ENCODE results near the gene FAM3C. TPM values are rescaled to one million over a fixed set of nuclear protein-coding genes. Genes with fewer than 3 reads are reported as not detected.

FAM3C gene
- total and polyA plus RNA-seq, 8 donors, result 15.2 to 147 (median 26.0) TPM

DNA sequence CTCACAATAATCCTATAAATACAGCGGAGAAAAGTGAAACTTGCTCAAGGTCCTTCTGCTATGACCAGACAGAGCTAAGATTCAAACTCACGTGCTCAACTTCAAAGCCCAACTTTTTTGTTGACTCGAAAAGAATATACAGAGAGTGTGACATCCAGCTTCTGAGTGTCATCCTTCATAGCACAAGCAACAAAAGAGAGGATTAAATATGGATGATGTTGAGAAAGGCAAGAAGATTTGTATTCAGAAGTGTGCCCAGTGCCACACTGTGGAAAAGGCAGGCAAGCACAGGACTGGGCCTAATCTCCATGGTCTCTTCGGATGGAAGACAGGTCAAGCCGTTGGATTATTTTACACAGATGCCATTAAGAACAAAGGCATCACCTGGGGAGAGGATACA is 2.1 kb upstream of the FAM3C start:
- peak; percentile 33 to 39 for DNase-seq
- WGBS, 5 donors, result 29 to 64% (median 47%) methylated on average over 5 of the region's 5 CpGs

GRCh38 chr7:121397822-121398221 is 1.7 kb upstream of the FAM3C start:
- Histone ChIP-seq H3K27ac (peak overlapping the region in 4 of 5 donors; percentile 90 to 94 (median 92)), H3K4me3 (peak overlapping the region in 3 of 4 donors; percentile 10 to 27 (median 10)), H3K27me3 (no peaks in the 10 kb centered on the region), H3K36me3 (no peaks in the 10 kb centered on the region), H3K9me3 (no peaks in the 10 kb centered on the region), H3K4me1 (peaks cover 0 to 41% (median 28%) of the 10 kb centered on the region in 4 donors)
- intact Hi-C loops (cut with DNase I; ENCODE audit: low total_unique reads), result no loop called here
- 36 to 63% (median 47%) methylated on average over 2 of the region's 2 CpGs for WGBS, 5 donors
- TF ChIP-seq POLR2A (IDR thresholded peaks at IDR 0.05) (no peak), POLR2AphosphoS5 (IDR thresholded peaks at IDR 0.05) (no peak), EP300 (IDR thresholded peaks at IDR 0.05) (no peak), CTCF (IDR thresholded peaks at IDR 0.05) (no peak)
- peak in 1 of 2 donors; percentile 38 for DNase-seq

More for the DNA sequence above, 2.1 kb upstream of the FAM3C start:
- peaks cover 0 to 39% (median 28%) of the 10 kb centered on the region in 4 donors for H3K4me1 ChIP-seq
- peak overlapping the region; percentile 54 to 94 (median 91) for H3K27ac ChIP-seq
- peak overlapping the region in 3 of 4 donors; percentile 10 to 27 (median 10) for H3K4me3 ChIP-seq
- intact Hi-C loops (cut with DNase I; ENCODE audit: low total_unique reads), result no loop called here
- no peaks in the 10 kb centered on the region for H3K9me3 ChIP-seq
- TF ChIP-seq POLR2A (IDR thresholded peaks at IDR 0.05), result no peak
- TF ChIP-seq POLR2AphosphoS5 (IDR thresholded peaks at IDR 0.05), result no peak
- no peak for TF ChIP-seq EP300 (IDR thresholded peaks at IDR 0.05)
- peak in 4 of 7 experiments; percentile 27 to 71 (median 50) for TF ChIP-seq CTCF (IDR thresholded peaks at IDR 0.05)
- no peaks in the 10 kb centered on the region for H3K36me3 ChIP-seq
- no peaks in the 10 kb centered on the region for H3K27me3 ChIP-seq

DNA sequence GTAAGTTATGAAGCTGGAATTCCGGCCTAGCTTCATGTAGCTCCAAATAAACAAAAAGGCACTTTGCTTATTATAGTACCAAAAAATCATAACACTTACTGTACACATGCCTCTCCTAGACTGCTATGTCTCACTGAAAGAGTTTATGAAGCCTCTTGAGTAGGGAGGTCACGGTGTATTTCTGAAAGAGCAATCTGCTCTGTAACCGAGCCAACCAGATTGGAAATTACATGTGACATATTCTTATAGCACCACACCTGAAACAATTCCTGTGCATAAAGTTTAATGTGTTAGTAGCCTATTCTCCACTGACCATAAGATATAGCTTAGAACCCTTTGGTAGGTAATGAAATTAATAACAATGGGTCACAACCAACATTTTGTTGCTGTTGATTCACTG is 1.3 kb upstream of the FAM3C start:
- Histone ChIP-seq H3K27me3 (no peaks in the 10 kb centered on the region), H3K9me3 (no peaks in the 10 kb centered on the region), H3K36me3 (no peaks in the 10 kb centered on the region), H3K27ac (peak overlapping the region; percentile 56 to 94 (median 91)), H3K4me3 (no peak overlapping the region), H3K4me1 (peaks cover 0 to 41% (median 28%) of the 10 kb centered on the region in 4 donors)
- TF ChIP-seq POLR2A (IDR thresholded peaks at IDR 0.05), result no peak
- TF ChIP-seq CTCF (IDR thresholded peaks at IDR 0.05), result no peak
- TF ChIP-seq POLR2AphosphoS5 (IDR thresholded peaks at IDR 0.05), result no peak
- no peak for TF ChIP-seq EP300 (IDR thresholded peaks at IDR 0.05)
- DNase-seq, result no peak
- intact Hi-C loops (cut with DNase I; ENCODE audit: low total_unique reads), result no loop called here
- WGBS, 5 donors, result 44 to 65% (median 62%) methylated on average over 3 of the region's 3 CpGs

DNA sequence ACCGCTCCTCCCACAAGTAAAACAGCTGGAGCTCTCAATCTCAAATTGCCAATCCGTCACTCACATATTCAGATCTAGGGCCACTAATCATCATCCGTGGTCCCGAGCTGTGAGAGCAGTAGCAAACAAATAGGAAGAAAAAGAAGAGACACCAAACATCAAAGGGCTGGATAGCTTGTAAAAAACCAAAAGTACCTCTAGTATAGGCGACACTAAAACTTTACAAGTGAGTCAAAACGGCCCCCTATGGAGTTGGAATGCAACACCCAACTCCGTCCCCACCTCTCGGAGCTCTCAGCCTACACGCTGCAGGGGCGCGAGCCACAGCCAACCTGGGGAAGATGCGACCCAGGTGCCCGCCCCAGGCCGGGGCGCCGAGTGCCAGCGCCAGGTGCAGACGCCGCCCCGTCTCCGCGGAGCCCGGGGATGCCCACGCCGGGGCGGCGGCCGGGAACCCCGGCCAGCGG is 581 bp downstream of the FAM3C start:
- peaks cover 0 to 47% (median 31%) of the 10 kb centered on the region in 4 donors for H3K4me1 ChIP-seq
- intact Hi-C loops (cut with DNase I; ENCODE audit: low total_unique reads), result no loop called here
- peak overlapping the region; percentile 77 to 91 (median 84) for H3K4me3 ChIP-seq
- H3K27me3 ChIP-seq, result no peaks in the 10 kb centered on the region
- 1% methylated on average over 12 to 30 of the region's 30 CpGs for WGBS, 5 donors
- DNase-seq, result peak in 1 of 2 donors; percentile 42
- TF ChIP-seq POLR2AphosphoS5 (IDR thresholded peaks at IDR 0.05), result no peak
- no peak for TF ChIP-seq POLR2A (IDR thresholded peaks at IDR 0.05)
- TF ChIP-seq EP300 (IDR thresholded peaks at IDR 0.05), result no peak
- no peak for TF ChIP-seq CTCF (IDR thresholded peaks at IDR 0.05)
- peak overlapping the region; percentile 90 to 97 (median 93) for H3K27ac ChIP-seq
- no peaks in the 10 kb centered on the region for H3K9me3 ChIP-seq
- no peaks in the 10 kb centered on the region for H3K36me3 ChIP-seq

Data from stomach (tissue), 9 donors.